HG03159 (cell line): ENCODE measurements around the gene MKS1.

Source experiments
- ATAC-seq: cut with Tn5 transposase; IDR thresholded peaks from one replicate; pipeline ENCODE4 v1.9.1; 2021; ENCODE audit warnings: mild to moderate bottlenecking, moderate library complexity; ENCODE audit not compliant: unreplicated experiment

MKS1 gene

DNA sequence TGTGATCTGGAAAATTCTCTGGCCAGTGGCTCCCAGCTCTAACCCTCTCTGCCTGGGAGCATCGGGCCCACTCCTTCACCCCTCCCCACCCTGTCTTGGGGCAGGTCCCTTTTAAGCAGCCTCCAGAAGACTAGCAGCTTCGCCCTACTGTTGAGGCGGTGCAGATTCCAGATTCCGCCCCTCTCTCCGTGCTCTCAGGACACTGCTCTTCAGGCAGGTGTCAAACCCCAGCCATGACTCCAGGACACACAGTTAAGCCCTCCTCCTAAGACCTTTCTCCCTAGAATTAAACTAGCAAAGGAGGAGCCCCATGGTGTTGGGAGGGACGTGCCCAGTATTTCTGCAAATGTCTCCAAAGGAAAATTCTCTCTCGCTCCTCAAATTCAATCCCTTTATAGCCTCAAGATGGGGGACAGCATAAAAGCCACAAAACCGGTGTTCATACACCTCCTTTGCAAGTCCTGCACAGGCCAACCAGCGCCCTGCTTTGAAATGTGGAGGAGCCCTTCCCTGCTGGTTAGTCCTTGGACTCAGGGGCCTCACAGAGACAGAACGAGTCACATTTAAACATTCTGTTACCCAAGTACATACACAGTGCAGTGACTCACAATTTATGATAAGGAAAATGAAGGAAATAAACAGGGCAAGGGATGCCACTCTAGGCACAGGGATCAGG is 26.5 kb upstream of the MKS1 start:
- no peak for ATAC-seq

DNA sequence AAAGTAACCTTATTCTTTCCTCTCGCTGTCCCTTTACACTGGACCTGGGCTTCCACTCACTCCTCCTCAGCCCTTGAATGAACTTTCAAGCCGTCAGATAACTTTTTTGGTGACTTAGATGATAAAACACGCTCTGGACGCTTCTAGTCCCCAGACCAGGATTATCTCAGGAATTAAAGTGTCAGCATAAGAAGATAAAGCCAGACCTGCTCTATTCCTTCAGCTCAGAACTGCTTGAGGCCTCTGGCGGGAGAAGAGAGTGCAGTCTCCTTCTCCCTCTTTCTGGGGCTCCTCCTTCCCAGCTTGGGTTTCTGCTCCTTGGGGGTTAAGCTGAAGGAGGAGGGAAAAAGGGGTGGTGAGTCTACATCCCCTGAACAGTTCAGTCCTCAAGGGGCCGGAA is 25.9 kb upstream of the MKS1 start:
- no peak for ATAC-seq

DNA sequence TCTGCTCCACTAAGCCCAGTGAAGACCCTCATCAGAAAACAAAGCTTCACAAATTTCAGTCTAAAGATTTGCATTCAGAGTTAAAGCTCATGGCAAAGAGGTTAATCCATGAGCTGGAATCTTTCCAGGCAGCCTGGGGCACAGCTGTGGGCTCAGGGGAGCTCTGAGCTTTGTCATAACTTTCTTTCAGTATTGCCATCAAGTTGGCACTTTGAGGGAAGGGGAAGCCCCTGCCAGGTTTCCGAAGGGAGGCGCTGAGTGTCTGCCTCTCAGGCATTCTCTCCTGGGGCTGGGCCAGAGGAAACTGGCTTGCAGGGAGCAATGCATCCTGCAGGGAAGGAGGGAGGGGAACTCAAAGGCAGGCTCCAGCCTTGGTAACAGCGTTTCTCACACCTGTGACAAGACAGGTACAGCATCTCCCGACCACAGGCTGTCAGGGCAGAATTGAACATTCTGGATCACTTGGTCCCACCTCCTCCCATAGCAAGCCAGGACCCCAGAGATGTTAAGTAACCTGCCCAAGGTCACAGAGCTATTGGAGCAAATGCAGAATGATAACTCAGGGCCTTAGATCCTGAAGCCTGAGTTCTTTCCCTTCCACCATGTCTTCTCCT is 23.2 kb upstream of the MKS1 start:
- no peak for ATAC-seq

DNA sequence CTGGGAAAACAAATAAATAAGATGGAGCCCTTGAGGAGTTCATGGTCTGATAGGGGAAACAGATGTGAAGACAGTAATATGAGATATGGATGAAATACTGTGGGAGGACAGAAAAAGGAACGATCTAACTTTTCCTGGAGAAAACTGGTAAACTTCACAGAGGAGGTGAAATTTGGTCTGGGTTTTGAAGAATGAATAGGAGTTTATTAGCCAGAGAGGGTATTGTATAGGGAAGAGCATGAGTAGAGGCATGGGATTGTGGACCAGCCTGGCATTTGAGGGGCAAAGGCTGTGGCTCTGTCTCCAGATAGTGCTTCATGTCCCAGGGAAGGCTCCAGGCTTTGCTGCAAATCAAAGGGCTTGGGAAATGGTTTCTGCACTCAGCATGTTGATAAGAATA is 20.9 kb upstream of the MKS1 start:
- ATAC-seq, result no peak

DNA sequence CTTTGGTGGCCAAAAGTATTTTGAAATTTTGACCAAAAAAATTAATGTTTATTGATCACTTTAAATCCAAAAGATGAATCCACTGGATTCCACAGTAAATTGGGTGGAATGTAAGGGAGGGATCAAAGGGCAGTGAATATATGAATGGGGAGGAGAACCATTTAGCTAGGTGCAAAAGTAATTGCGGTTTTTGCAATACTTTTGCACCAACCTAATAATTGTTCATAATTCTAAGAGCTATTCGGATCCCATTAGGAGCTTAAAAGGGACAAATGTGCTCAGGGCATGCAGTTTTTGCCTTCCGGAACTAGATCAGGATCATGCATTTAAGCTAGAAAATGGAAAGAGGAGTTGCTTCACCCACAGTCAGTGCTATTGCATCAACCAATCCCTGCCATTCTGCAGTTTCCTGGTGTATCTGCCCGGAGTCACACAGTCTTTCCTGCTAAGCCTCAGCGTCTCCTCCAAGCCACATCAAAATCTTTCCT is 19.1 kb upstream of the MKS1 start, which contains the start of gene LPO:
TSS of gene LPO (plus strand) at position 438 of the 488 bp plus-strand sequence. CDS start 4,396 bp downstream, outside the sequence.
- ATAC-seq, result no peak

DNA sequence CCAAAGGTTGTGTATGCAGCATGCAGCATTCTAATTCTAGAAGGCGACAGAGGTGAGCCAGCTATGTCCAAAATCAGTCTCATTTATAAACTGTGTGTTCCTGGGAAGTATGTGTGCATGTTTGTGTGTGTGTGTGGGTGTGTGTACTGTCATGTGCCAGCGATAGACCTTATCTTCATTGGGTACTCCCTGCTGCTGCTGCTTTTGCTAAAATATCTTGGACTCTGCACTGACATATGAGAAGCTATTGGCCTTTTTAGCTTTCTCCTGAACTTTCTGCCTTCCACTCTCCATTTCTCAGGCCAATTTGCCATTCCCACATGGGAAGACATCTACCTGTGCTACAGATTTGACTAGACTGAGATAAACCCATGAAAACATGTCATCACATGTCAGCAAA is 17.3 kb upstream of the MKS1 start:
- ATAC-seq, result no peak

DNA sequence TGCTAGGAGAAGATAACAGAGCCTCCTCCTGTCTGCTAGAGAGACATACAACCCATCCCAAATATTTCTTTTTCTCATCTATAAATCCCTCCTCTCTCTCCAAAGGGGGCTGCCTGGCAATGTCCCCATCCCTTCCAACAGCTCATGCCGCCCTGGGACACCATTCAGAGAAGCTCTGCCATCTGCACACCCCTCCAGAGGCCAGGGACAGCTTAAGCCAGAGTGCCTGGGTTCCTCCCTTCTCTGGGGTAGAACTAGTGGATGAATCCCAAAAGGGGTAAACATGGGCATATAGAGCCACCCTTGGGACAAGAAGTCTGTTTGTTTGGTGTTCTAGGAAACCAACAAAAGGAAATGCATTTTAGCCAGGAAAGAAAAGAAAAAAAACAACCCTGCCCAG is 16.8 kb upstream of the MKS1 start:
- no peak for ATAC-seq

DNA sequence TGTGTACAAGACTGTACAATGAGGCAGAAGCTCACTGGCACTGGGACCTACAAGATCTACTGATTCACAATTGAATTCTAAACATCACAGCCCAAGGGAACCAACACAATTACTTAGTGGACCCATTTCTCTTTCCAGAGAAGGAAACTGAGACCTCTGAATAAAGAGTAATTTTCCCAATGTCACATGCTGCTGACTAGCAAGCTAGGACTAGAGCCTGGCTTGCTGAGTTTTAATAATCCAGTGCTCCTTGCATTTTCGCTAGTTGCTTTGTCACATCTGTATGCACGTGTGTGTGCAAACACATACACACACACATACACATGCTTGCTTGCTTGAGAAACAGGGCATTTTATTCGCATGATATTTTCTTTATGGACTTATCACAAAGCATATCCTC is 15.5 kb upstream of the MKS1 start:
- ATAC-seq, result no peak

DNA sequence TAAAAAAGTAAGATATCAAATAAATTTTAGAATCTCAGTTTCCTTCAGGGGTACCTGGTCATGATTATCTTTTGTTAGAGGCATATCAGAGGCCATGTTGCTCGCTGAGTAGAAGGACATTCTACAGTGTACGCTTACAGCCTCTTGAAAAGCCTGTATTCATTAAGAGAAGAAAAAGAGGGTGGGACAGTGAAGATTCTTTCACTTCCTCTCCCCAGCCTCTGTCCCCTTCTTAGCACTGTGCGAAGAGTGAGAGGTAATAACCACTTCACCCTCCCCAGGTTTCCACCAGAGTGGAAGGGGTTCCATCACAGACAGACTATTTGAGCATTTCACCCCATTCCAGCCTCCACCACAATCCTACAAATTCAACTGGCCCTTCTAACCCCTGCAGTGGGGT is 14.5 kb upstream of the MKS1 start:
- ATAC-seq, result peak; percentile 71

DNA sequence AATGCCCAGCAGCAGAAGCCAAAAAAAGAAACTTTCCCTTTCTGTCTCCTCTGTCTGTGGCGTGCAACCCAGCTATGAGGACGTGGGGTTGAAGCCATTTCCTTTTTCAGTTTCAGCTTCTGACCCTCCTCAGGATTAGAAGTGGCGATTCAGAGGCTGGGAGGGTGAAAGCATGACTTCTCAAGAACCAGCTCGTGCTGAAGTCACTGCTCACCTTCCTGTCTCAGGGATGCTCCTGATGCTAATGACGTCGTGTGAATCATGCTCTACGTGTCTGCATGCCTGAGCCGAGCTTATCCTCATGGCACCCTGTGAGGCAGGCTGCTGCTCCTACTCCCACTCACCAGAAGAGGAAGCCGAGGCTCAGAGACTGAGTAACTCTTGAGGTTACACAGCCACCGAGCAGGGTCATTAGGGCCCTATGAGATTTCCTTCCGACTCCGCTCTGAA is 13.7 kb upstream of the MKS1 start:
- peak; percentile 72 for ATAC-seq

DNA sequence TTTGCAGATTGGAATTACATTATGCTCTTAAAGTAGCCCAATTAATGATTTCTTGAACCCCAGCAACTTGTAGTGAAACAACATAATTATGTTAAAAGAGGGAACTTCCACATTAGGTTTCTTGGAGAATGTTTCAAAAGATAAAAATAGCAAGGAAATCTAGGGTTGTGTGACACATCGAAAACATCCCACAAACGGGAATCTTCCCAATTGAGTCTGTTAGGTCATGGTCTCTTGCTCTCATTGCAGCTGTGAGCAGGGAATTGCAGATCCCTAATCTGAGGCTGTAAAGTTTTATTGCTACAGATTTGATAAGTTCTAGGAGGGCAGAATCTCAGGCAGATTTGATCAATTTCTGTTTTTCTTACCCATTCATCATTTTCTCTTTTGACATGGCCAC is 12.6 kb upstream of the MKS1 start:
- no peak for ATAC-seq

DNA sequence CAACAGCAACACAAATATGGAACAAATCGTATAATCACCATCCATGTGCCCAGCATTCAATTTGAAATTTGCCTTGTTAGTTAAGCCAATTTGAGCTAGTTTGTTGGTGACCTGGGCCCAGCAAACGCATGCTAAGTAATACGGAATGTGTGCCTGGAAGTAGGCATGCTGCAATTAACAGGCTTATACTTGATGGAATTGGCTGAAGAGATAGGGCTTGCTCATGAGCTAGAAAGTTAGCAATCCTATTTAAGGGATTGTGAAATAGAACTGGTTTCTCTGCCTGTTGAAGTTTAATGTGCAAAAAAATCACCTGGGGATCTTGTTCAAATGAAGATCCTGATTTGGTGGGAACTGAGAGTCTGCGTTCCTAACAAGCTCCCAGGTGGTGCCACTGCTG is 10.8 kb upstream of the MKS1 start:
- ATAC-seq, result no peak

DNA sequence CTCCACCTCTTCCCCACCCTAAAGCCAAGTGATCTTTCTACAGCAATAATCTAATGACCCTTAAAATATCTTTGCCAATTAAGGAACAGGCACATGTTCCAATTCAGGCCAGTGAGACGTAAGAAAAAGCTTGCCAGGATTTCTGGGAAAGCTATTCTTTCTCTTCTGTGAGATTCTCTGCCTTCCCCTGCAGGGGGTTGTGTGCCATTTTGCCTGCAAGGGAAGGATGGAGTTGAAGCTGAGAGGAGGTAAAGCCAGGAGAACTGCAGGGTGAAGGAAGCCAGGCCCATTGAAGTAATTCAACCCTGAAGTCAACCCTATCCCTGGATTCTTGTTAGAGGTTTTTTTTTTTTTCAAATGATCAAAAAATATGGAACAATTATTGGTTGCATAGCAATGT is 10.3 kb upstream of the MKS1 start:
- ATAC-seq, result no peak

DNA sequence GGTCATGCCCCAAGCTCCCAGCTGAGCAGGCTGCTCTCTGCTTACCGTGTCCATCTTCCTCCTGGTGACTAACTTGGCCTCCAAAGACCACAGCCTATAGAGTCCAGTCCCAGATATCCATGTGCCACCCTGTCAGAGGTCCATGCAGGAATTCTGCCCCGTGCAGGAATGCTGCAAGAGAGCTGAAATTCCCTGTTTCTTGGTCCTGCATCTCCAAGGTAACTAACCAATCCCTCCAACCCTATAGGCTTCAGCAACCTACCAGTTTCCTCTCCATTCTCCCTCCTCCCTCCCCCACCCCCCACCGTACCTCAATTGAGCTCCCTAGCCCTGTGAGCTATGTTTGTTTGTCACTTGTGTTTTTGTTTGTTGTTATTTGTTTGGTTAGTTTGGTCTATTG is 9.6 kb upstream of the MKS1 start:
- no peak for ATAC-seq

DNA sequence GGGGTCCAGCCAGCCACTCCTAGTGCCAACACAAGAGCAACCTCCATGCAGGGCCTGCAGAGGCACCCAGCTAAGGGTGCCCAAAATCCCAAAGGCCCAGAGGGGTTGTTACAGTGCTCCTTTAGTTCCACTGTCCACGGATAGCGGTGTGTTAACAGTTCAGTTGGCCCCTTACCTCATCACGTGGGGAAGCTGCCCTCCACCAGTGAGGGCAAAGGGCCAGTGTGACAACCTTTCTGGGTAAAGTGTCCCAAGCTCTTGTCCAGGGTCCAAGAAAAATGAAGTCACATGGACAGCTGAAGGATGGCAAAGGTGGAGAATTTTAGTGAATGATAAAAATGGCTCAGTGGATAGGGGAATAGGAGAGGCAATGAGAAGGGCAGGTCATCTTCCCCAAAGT is 8.7 kb upstream of the MKS1 start:
- no peak for ATAC-seq

DNA sequence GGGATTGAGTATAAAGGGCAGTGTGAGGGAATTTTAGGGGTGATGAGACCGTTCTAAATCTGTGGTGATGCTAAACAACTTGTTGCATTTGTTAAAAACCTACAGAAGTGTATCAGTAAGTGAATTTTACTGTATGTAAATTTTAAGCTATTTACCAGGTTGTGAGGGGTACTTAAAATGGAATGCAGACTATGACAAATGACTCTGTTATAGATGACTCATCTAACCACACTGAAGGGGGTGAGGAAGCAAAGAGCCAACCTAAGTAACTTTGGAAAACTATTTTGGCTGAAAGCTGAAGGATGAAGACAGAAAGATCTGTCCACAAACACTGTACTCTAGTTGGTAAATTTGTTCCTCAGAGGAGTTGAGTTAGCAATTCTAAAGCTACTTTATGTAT is 5.3 kb upstream of the MKS1 start:
- no peak for ATAC-seq

DNA sequence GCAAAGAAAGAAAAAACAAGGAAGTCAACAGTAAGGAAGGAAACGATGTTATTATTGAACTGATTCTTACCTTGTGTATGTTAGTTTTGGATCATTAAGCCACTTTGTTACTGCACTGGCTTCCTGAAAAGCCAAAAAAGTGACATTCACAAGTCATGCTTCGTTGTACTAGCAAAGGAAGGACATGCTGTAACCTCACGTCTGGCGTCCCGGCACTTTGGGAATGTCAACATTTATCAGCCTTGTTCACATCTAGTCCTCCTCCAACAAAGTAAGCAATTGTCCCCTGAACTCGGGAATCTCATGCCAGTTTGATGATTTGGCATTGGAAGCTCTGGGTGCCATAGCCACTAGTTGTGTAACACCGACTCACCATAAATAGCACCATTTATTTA is 731 bp upstream of the MKS1 start:
- no peak for ATAC-seq

DNA sequence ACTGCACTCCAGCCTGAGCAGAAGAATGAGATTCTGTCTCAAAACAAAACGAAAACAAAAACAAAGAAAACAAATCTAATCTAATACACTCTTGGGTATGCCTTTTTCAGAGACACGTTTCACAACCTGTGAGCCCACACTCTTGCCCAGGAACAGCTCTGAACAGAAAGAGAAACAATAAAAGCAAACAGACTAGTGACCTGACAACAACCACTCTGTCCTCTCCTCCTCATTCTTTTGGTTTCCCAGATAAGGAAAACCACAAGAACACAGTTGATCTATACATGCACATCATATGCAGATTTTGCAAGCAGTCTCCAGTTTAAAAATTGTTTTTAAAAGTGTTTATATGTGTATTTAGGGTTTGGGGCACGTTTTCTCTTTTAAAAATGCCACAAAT is 1.3 kb downstream of the MKS1 start:
- ATAC-seq, result no peak

DNA sequence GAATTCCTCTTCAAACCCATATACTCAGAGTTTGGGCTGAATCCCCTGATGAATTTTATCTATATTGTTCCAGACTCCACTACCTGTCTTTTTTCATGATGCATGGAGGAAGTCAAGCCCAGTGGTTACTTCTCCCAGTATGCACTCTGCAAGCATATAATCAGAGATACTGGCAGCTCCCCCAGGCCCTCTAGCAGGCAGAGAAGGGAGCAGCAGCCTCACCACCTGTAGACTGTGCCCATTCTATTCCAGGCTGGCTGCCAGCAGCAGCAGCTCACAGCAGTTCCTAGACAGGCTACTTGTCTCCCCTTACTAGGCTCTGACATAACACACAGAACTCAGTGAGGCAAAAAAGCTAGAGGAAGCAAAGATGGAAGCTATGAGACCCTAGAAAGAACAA is 3.4 kb downstream of the MKS1 start:
- no peak for ATAC-seq

DNA sequence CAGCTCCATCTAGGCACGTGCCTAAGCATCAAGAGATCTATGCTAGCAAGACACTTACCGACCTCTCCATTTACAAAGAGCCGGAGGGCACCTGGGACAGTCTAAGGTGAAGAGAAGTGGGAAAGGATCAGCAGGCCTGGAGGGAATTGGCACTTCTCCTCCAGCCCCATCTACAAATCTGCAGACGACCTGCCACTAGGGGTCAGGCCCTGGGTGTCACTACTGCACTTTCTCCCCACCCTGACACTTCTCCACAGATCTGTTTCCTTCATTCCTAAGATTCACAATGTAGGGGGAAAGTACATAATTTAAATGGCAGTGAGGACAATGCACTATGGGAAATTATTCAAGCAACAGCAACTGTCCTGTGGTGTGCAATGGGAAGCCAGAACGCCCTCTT is 8.1 kb downstream of the MKS1 start:
- ATAC-seq, result no peak

DNA sequence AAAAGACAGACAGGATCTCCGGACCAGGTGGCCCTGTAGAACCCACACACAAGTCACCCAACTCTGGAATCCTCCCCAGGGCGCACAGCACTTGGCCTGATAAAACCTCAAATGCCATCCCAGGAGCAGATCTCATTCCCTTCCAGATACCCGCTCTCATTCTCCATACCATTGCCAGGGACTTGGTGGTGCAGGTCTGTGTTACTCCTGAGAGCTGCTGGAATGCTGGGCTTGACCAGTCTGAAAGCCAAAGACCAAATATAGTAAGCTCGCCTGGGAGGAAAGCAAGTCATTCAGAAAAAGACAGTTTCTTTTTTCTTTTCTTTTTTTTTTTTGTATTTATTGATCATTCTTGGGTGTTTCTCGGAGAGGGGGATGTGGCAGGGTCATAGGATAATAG is 10.7 kb downstream of the MKS1 start:
- no peak for ATAC-seq

DNA sequence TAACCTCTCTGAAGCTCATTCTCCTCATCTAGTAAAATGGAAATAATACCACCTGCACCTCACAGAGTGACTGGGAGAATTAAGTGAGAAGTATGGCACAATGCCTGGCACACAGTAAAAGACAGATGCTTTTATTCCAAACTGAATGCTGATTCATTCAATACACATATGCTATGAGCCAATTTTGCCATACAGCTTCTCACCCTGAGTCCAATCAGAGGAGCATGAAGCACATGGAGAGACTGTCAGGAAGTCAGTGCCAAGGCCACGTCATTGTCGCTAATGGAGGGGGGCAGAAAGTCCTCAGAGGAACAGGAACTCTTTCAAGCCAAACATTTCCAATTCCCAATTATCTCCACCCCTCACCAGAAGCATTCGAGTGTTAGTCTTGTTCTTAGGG is 11.6 kb downstream of the MKS1 start:
- no peak for ATAC-seq

DNA sequence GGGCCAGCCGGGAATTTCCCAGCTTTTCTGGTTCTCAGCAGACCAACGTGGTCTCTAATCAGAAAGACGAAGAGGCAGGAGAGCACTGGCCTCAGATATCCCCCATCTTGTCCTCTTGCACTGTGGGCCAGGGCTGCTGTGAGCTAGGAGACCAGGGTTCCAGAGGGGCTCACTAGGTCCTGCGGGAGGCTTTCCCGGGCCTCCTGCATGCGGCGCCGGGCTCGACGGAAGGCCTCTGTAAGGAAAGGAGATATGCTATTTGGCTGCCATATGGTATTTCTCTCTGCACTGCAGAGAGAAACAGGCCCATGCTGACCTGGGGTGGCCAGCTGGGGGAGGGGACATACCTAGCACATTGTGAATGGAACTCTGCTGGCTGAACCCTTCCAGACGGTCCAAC is 13.1 kb downstream of the MKS1 start:
- ATAC-seq, result no peak
